NCI-H2081 (cell line): ENCODE measurements around the gene CSTB.
A peak's percentile ranks its signal among the peaks of the same experiment; 100 is the strongest.

Source experiments
- DNase-seq, 2 experiments: peaks; one replicate each; lab custom pipeline; 2025; lab: John Stamatoyannopoulos, UW

Gene CSTB

DNA sequence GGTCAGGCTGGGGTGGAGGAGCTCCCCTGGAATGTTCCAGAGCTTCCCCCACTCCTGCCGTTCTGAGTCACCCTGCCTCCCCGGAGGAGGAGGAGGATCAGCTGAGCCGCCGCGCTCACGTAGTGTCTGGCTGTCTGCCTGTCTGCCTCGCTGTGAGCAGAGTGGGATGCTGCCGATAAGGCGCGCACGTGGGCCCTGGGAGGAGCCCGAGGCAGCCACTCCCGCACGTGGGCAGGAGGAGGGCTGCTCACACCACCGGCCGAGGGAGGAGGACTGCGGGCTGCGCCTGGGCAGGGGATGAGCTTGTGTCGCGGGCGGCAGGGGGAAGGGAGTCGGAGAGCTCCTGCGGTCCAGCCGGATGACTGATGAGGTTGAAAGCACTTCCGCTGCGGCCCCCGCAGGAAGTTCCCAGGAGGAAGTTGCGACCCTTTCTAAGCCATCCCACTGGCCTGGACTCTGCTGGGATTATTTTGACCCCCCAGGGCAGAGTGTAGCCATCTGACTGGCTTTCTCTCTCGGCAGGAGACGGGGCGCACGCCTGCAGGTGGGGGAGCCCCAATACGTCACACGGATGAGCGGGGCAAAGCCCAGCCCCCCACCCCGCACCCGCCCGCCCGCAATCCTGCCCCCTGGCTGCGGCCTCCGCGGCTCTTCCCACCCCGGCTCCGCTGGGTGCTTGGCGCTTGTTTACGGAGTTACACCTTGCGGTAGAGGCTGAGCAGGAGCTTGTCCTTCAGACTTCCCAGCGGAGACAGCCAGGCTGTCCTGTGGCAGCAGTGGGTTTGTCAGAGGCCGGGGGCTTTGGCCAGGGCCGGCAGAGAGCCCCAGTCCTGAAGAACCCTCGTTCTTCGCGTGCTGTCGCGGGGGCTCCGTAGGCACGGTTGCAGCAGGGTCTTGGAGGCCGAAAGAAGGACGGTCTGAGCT is 47.4 kb downstream of the CSTB start:
- peak; percentile 60 to 72 for DNase-seq

DNA sequence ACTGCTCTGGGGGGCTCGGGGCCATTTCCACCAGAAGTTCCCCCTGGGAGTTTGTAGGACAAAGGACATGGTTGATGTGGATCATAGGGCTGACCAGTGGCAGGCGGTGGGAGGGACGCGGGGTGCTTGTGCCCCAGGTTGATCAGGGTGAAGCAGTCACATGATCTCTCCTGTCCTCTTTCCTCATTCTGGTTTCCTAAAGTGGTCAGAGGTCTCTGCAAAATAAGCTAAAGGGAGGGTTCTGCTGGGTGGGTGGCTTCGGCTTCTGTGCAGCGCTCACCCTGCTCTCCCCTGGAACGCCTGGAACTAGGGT is 48.0 kb downstream of the CSTB start:
- DNase-seq = no peak

DNA sequence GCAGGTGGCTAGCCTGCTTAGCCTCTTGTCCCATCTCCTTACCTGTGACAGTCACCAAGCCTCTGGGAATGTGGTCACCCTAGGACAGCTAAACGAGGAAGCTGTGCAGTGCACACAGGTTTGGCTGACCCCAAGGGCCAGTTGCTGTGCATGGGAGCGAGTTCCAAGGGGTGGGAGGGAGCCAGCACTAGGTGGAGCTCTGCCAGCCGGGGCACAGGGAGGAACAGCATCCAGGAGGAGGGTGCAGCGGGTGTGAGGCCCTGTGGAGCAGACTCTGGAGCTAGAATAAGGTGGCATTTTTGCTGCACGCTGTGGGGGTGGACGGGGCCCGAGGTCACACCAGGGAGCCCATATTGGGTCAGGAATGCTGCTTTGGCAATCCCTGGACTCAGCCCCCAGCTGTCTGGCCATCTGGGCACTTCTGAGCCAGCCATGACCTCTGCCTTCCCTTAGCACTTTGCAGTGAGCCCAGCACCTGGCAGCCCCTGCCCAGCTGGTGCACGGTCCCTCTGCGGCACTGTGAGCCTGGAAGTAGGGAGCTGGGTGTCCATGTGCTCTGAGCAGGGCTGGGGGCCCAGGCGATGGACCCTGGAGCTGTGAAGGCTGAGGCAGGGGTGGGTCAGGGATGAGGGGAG is 48.5 kb downstream of the CSTB start:
- no peak for DNase-seq

DNA sequence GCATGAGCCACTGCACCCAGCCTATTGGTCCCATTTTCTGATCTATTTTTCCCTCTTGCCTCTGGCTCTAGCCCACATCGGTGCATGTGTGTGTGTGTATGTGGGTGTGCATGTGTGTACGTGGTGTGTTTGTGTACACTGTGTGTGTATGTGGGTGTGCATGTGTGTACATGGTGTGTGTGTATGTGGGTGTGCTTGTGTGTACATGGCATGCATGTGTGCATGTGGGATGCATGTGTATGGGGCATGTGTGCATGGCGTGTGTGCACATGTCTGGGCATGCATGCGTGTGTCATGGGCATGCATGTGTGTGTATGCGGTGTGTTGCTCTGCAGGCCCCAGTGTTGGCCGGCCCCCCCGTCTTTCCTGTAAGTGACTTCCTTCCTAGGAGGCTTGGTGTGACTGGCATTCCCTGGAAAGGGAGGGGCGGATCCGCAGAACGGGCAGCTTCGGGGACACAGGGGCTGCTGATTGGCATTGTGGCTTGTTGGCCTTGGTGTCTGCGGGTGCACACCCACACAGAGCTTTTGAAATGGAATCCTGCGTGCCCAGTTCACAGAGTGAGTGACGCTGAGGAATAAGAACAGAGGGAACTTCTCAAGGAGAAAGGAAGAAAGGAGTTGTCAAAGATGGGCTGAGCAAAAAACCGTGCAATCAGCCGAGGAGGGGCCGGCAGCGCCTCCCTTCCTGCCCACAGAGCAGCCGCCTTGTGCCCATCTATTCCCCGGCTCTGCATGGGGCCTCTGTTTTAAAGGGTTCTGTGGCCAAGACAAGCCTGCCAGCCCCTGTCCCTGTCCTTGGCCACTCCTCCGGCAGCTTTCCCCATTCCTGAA is 49.2 kb downstream of the CSTB start:
- no peak for DNase-seq
